ENCODE data around the gene NOSTRIN. TPM values are rescaled to one million over a fixed set of nuclear protein-coding genes. Genes with fewer than 3 reads are reported as not detected.

NOSTRIN gene
- total RNA-seq, 4 donors from 2014 or later = 40.0 to 91.6 (median 47.9) TPM

GRCh38 chr2:168809537-168809936, 7.1 kb downstream of the NOSTRIN start:
- TF ChIP-seq EP300 (IDR thresholded peaks at IDR 0.05; ENCODE audit: low read depth) (no peak), POLR2AphosphoS5 (IDR thresholded peaks at IDR 0.05) (no peak), POLR2A (IDR thresholded peaks at IDR 0.05) (no peak), CTCF (IDR thresholded peaks at IDR 0.05) (no peak)

GRCh38 chr2:168810235-168810634, 7.8 kb downstream of the NOSTRIN start:
- DNase-seq = no peak
- no peaks in the 10 kb centered on the region for H3K9me3 ChIP-seq
- no peaks in the 10 kb centered on the region for H3K27me3 ChIP-seq
- WGBS, 2 donors (ENCODE audit: low coverage in 1 of 2) = 85 to 94% methylated on average over 2 of the region's 2 CpGs
- H3K4me1 ChIP-seq = no peaks in the 10 kb centered on the region
- TF ChIP-seq CTCF (IDR thresholded peaks at IDR 0.05) (no peak), EP300 (IDR thresholded peaks at IDR 0.05; ENCODE audit: low read depth) (no peak)
- peaks cover 0 to 4% (median 0%) of the 10 kb centered on the region in 4 donors for H3K36me3 ChIP-seq
- in situ Hi-C loops (cut with MboI; ENCODE audit: low pct_ligation_motif_present in 1 of 4, low pct_unique_long_range_greater_than_20kb in 1 of 4, low sequenced_read_pairs in 3 of 4) (no loop called here), intact Hi-C loops (cut with DNase I; ENCODE audit: low total_unique reads) (no loop called here)
- no peak overlapping the region for H3K27ac ChIP-seq
- H3K4me3 ChIP-seq = no peak overlapping the region

More at GRCh38 chr2:168809537-168809936, 7.1 kb downstream of the NOSTRIN start:
- no peak overlapping the region for H3K4me3 ChIP-seq
- peaks cover 0 to 4% (median 0%) of the 10 kb centered on the region in 4 donors for H3K36me3 ChIP-seq
- no peaks in the 10 kb centered on the region for H3K27me3 ChIP-seq
- H3K4me1 ChIP-seq = no peaks in the 10 kb centered on the region
- intact Hi-C loops (cut with DNase I; ENCODE audit: low total_unique reads) = no loop called here
- DNase-seq = no peak
- H3K9me3 ChIP-seq = no peaks in the 10 kb centered on the region
- no peak overlapping the region for H3K27ac ChIP-seq
- in situ Hi-C loops (cut with MboI; ENCODE audit: low pct_ligation_motif_present in 1 of 4, low pct_unique_long_range_greater_than_20kb in 1 of 4, low sequenced_read_pairs in 3 of 4) = no loop called here

- in situ Hi-C loops (cut with MboI; ENCODE audit: low pct_ligation_motif_present in 1 of 4, low pct_unique_long_range_greater_than_20kb in 1 of 4, low sequenced_read_pairs in 3 of 4) = no loop called here
- H3K4me3 ChIP-seq = no peak overlapping the region
- no peak overlapping the region for H3K27ac ChIP-seq
- WGBS, 2 donors (ENCODE audit: low coverage in 1 of 2) = 30 to 42% methylated on average over 3 of the region's 3 CpGs
- H3K9me3 ChIP-seq = no peaks in the 10 kb centered on the region
- peaks cover 0 to 4% (median 0%) of the 10 kb centered on the region in 4 donors for H3K36me3 ChIP-seq
- intact Hi-C loops (cut with DNase I; ENCODE audit: low total_unique reads) = no loop called here
- no peak for TF ChIP-seq CTCF (IDR thresholded peaks at IDR 0.05)
- TF ChIP-seq POLR2AphosphoS5 (IDR thresholded peaks at IDR 0.05) = no peak
- no peak for TF ChIP-seq EP300 (IDR thresholded peaks at IDR 0.05; ENCODE audit: low read depth)
- no peak for TF ChIP-seq POLR2A (IDR thresholded peaks at IDR 0.05)
- no peaks in the 10 kb centered on the region for H3K27me3 ChIP-seq
- no peaks in the 10 kb centered on the region for H3K4me1 ChIP-seq
- no peak for DNase-seq
These were observed 9.3 kb downstream of the NOSTRIN start for GRCh38 chr2:168811696-168812095.

- 78 to 100% methylated on average over 1 to 2 of the region's 2 CpGs for WGBS, 2 donors (ENCODE audit: low coverage in 1 of 2)
- H3K27ac ChIP-seq = no peak overlapping the region
These were observed 11.6 kb downstream of the NOSTRIN start for GRCh38 chr2:168814046-168814445.

More at GRCh38 chr2:168814046-168814445, 11.6 kb downstream of the NOSTRIN start:
- DNase-seq = no peak
- Histone ChIP-seq H3K9me3 (no peaks in the 10 kb centered on the region), H3K4me3 (no peak overlapping the region), H3K4me1 (no peaks in the 10 kb centered on the region), H3K27me3 (no peaks in the 10 kb centered on the region), H3K36me3 (peaks cover 0 to 4% (median 0%) of the 10 kb centered on the region in 4 donors)
- TF ChIP-seq POLR2A (IDR thresholded peaks at IDR 0.05) = no peak
- no peak for TF ChIP-seq EP300 (IDR thresholded peaks at IDR 0.05; ENCODE audit: low read depth)
- TF ChIP-seq POLR2AphosphoS5 (IDR thresholded peaks at IDR 0.05) = no peak
- TF ChIP-seq CTCF (IDR thresholded peaks at IDR 0.05) = no peak
- intact Hi-C loops (cut with DNase I; ENCODE audit: low total_unique reads) = no loop called here
- in situ Hi-C loops (cut with MboI; ENCODE audit: low pct_ligation_motif_present in 1 of 4, low pct_unique_long_range_greater_than_20kb in 1 of 4, low sequenced_read_pairs in 3 of 4) = no loop called here
